GM19452 (cell line): ENCODE measurements around the gene DNER.
"Not testable (repeated sequence)": the region's sequence is repeated elsewhere in the genome, so short reads cannot be mapped to it uniquely, and the experiment has no call there.

Experiments used
- ATAC-seq: cut with Tn5 transposase; IDR thresholded peaks from one replicate; pipeline ENCODE4 v1.9.1; 2021; ENCODE audit not compliant: unreplicated experiment

The DNER gene

GRCh38 chr2:229622495-229623355, 91.6 kb downstream of the DNER start:
- no peak for ATAC-seq

GRCh38 chr2:229620759-229621158, 93.6 kb downstream of the DNER start:
- no peak for ATAC-seq

- no peak for ATAC-seq
Measured at GRCh38 chr2:229620289-229620688, 94.1 kb downstream of the DNER start.

GRCh38 chr2:229616433-229616832, 97.9 kb downstream of the DNER start:
- no peak for ATAC-seq

- not testable (repeated sequence) for ATAC-seq
Measured at GRCh38 chr2:229614021-229614420, 100.3 kb downstream of the DNER start.

- no peak for ATAC-seq
Measured at GRCh38 chr2:229612384-229612971, 101.9 kb downstream of the DNER start.

- ATAC-seq, result no peak
Measured at GRCh38 chr2:229611360-229611759, 103.0 kb downstream of the DNER start.

- no peak for ATAC-seq
Measured at GRCh38 chr2:229610872-229611271, 103.5 kb downstream of the DNER start.

GRCh38 chr2:229610333-229610732, 104.0 kb downstream of the DNER start:
- ATAC-seq, result no peak

GRCh38 chr2:229601936-229602335, 112.4 kb downstream of the DNER start:
- ATAC-seq, result no peak

GRCh38 chr2:229601396-229601795, 113.0 kb downstream of the DNER start:
- ATAC-seq, result no peak

- ATAC-seq, result no peak
Measured at GRCh38 chr2:229598227-229598626, 116.1 kb downstream of the DNER start.

- ATAC-seq, result no peak
Measured at GRCh38 chr2:229596796-229597195, 117.6 kb downstream of the DNER start.

- ATAC-seq, result no peak
Measured at GRCh38 chr2:229591611-229592010, 122.7 kb downstream of the DNER start.

- no peak for ATAC-seq
Measured at GRCh38 chr2:229586746-229587705, 127.3 kb downstream of the DNER start.

GRCh38 chr2:229586012-229586411, 128.3 kb downstream of the DNER start:
- ATAC-seq, result no peak

GRCh38 chr2:229582151-229582550, 132.2 kb downstream of the DNER start:
- ATAC-seq, result no peak

- no peak for ATAC-seq
Measured at GRCh38 chr2:229578052-229578846, 136.1 kb downstream of the DNER start.

GRCh38 chr2:229575569-229576315, 138.6 kb downstream of the DNER start:
- no peak for ATAC-seq
